ENCODE measurements around the gene WDR45.

The WDR45 gene

GRCh38 chrX:49102190-49102589 is 22.5 kb upstream of the WDR45 start:
- ChIA-PET CTCF (interaction anchor here (0.6 kb wide), 1 partner anchor 85 kb away, joined by 6 read pairs; no protein-coding TSS in a partner anchor), POLR2A (no interaction called here)
- Histone ChIP-seq H3K27ac (ENCODE audit: extremely low read depth, low read depth, low read length) (no peak overlapping the region), H3K4me3 (ENCODE audit: low read depth, low read length) (no peak overlapping the region), H3K36me3 (ENCODE audit: control insufficient read depth in 2 of 2, insufficient read depth in 1 of 2, low read length in 2 of 2) (peaks cover 4 to 6% of the 10 kb centered on the region in 2 experiments; a peak in 2 of 3 replicates), H3K9me3 (ENCODE audit: control insufficient read depth, insufficient read depth, low read depth, low read length) (no peaks in the 10 kb centered on the region), H3K4me1 (ENCODE audit: control insufficient read depth, insufficient read depth, low read length) (no peaks in the 10 kb centered on the region)
- TF ChIP-seq ZNF600 (tag by site-specific recombination; IDR thresholded peaks at IDR 0.05) (no peak), OSR2 (tag by site-specific recombination; IDR thresholded peaks at IDR 0.05) (no peak), ZNF404 (tag by site-specific recombination; IDR thresholded peaks at IDR 0.05) (no peak), ZNF184 (tag by site-specific recombination; IDR thresholded peaks at IDR 0.05) (no peak), HIC1 (tag by site-specific recombination; IDR thresholded peaks at IDR 0.05) (no peak), ZNF19 (tag by site-specific recombination; IDR thresholded peaks at IDR 0.05; ENCODE audit: low read depth) (no peak), ZNF114 (tag by site-specific recombination; IDR thresholded peaks at IDR 0.05) (no peak), ZNF747 (tag by site-specific recombination; IDR thresholded peaks at IDR 0.05) (no peak), ZNF48 (tag by site-specific recombination; IDR thresholded peaks at IDR 0.05) (no peak), ZBTB6 (tag by site-specific recombination; IDR thresholded peaks at IDR 0.05) (no peak), ZNF157 (tag by site-specific recombination; IDR thresholded peaks at IDR 0.05) (no peak), ZNF248 (tag by site-specific recombination; IDR thresholded peaks at IDR 0.05) (no peak), PRDM1 (tag by site-specific recombination; IDR thresholded peaks at IDR 0.05) (no peak), GLI4 (tag by site-specific recombination; IDR thresholded peaks at IDR 0.05) (no peak), ZNF560 (tag by site-specific recombination; IDR thresholded peaks at IDR 0.05; ENCODE audit: borderline replicate concordance) (no peak)

GRCh38 chrX:49101629-49101984 is 21.9 kb upstream of the WDR45 start:
- CTCF ChIA-PET: interaction anchor here (0.6 kb wide), 1 partner anchor 85 kb away, joined by 6 read pairs; no protein-coding TSS in a partner anchor
- Histone ChIP-seq H3K27ac (ENCODE audit: extremely low read depth, low read depth, low read length) (peak overlapping the region; percentile 10; the same call in 1 of the 2 replicates), H3K9me3 (ENCODE audit: control insufficient read depth, insufficient read depth, low read depth, low read length) (no peaks in the 10 kb centered on the region), H3K36me3 (ENCODE audit: control insufficient read depth in 2 of 2, insufficient read depth in 1 of 2, low read length in 2 of 2) (peaks cover 4 to 6% of the 10 kb centered on the region in 2 experiments; a peak in 2 of 3 replicates), H3K4me3 (ENCODE audit: low read depth, low read length) (peak overlapping the region; percentile 37), H3K4me1 (ENCODE audit: control insufficient read depth, insufficient read depth, low read length) (no peaks in the 10 kb centered on the region)
- peak; percentile 26; the same call in 1 of the 2 replicates for TF ChIP-seq ZNF777 (tag by site-specific recombination; IDR thresholded peaks at IDR 0.05; ENCODE audit: borderline replicate concordance)
- TF ChIP-seq ZNF311 (tag by site-specific recombination; IDR thresholded peaks at IDR 0.05; ENCODE audit: borderline replicate concordance): no peak
- no peak for TF ChIP-seq ZNF391 (tag by site-specific recombination; IDR thresholded peaks at IDR 0.05; ENCODE audit: borderline replicate concordance, low read depth)
- peak; percentile 57 for TF ChIP-seq GLIS2 (tag by site-specific recombination; IDR thresholded peaks at IDR 0.05)
- TF ChIP-seq KLF9 (tag by site-specific recombination; IDR thresholded peaks at IDR 0.05; ENCODE audit: low read depth): no peak
- no peak for TF ChIP-seq ZNF76 (tag by site-specific recombination; IDR thresholded peaks at IDR 0.05; ENCODE audit: borderline replicate concordance, low read depth)
- TF ChIP-seq ZBTB48 (tag by site-specific recombination; IDR thresholded peaks at IDR 0.05): peak; percentile 40; the same call in 1 of the 2 replicates
- TF ChIP-seq HOXD13 (CRISPR knock-in tag; IDR thresholded peaks at IDR 0.05; ENCODE audit: borderline replicate concordance): no peak
- TF ChIP-seq ZNF768 (tag by site-specific recombination; IDR thresholded peaks at IDR 0.05): no peak
- TF ChIP-seq ZBTB20 (tag by site-specific recombination; IDR thresholded peaks at IDR 0.05): no peak
- peak; percentile 83 for TF ChIP-seq CTCF (tag by site-specific recombination; IDR thresholded peaks at IDR 0.05)
- POLR2A ChIA-PET: interaction anchor here (1.0 kb wide), 6 partner anchors 12 to 167 kb away, joined by 3 to 6 read pairs (median 3); partner anchors contain the start of gene WDR45

All from HEK293 (cell line).